Measurements from ENCODE around the gene CCNY.

Gene CCNY

DNA sequence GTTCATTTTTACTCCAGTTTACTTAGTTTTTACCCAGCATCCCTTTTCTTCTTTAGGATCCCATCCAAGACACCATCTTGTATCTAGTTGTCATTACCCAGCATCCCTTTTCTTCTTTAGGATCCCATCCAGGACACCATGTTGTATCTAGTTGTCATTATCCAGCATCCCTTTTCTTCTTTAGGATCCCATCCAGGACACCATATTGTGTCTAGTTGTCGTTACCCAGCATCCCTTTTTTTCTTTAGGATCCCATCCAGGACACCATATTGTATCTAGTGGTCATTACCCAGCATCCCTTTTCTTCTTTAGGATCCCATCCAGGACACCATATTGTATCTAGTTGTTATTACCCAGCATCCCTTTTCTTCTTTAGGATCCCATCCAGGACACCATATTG is 205.4 kb downstream of the CCNY start:
- TF ChIP-seq, protein P1, sequence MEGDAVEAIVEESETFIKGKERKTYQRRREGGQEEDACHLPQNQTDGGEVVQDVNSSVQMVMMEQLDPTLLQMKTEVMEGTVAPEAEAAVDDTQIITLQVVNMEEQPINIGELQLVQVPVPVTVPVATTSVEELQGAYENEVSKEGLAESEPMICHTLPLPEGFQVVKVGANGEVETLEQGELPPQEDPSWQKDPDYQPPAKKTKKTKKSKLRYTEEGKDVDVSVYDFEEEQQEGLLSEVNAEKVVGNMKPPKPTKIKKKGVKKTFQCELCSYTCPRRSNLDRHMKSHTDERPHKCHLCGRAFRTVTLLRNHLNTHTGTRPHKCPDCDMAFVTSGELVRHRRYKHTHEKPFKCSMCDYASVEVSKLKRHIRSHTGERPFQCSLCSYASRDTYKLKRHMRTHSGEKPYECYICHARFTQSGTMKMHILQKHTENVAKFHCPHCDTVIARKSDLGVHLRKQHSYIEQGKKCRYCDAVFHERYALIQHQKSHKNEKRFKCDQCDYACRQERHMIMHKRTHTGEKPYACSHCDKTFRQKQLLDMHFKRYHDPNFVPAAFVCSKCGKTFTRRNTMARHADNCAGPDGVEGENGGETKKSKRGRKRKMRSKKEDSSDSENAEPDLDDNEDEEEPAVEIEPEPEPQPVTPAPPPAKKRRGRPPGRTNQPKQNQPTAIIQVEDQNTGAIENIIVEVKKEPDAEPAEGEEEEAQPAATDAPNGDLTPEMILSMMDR (conservative IDR thresholded peaks at IDR 0.05; ENCODE audit: low read length), result no peak
- TF ChIP-seq EZH2phosphoT487 (IDR thresholded peaks at IDR 0.05; ENCODE audit: borderline replicate concordance), result no peak
- H3K9me2 ChIP-seq (replicated peaks; ENCODE audit: low read depth, low read length), result no peaks in the 10 kb centered on the region
- no peak overlapping the region for H3K4me3 ChIP-seq (ENCODE audit: low read length, poor library complexity, severe bottlenecking)
- no peaks in the 10 kb centered on the region for H4K20me1 ChIP-seq (ENCODE audit: insufficient read depth, low read length, poor library complexity, severe bottlenecking)
- H3F3A ChIP-seq (ENCODE audit: low read depth), result no peaks in the 10 kb centered on the region
- H3K4me2 ChIP-seq (ENCODE audit: low read depth, low read length, poor library complexity, severe bottlenecking), result no peak overlapping the region
- no peak overlapping the region for H3K9ac ChIP-seq (ENCODE audit: low read depth, low read length, poor library complexity, severe bottlenecking)
- H3K36me3 ChIP-seq (ENCODE audit: insufficient read depth, low read length), result peaks cover 59% of the 10 kb centered on the region; the same call in 1 of the 2 replicates
- peaks cover 21% of the 10 kb centered on the region; the same call in 1 of the 2 replicates for H3K79me2 ChIP-seq (ENCODE audit: insufficient read depth, low read length)
- H3K4me1 ChIP-seq (ENCODE audit: insufficient read depth, low read length, poor library complexity, severe bottlenecking), result no peaks in the 10 kb centered on the region
- H3K9me3 ChIP-seq (ENCODE audit: insufficient read depth, low read depth, low read length), result no peaks in the 10 kb centered on the region
- H3K27me3 ChIP-seq (ENCODE audit: insufficient read depth, low read length, poor library complexity, severe bottlenecking), result no peaks in the 10 kb centered on the region
- no peak overlapping the region for H2AFZ ChIP-seq (ENCODE audit: low read length)

DNA sequence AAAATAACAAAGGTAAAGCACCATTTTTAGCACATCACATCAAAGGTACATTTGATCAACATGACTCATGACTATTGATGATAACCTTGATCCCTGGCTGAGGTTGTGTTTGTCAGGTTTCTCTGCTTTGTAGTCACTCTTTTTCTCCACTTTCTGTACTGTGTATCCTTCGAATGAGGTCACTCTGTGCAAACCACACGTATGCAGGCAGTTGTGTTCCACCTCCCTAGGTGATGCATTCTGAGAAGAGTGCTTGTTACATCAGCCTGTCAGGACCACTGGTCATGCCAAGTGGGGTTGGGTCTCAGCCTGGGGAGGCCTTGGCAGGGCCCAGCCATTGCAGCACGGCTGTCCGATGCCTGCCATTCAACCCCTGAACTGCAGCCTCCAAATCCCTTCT is 206.0 kb downstream of the CCNY start:
- Histone ChIP-seq H3K9me2 (replicated peaks; ENCODE audit: low read depth, low read length) (no peaks in the 10 kb centered on the region), H3K9ac (ENCODE audit: low read depth, low read length, poor library complexity, severe bottlenecking) (no peak overlapping the region), H3K4me2 (ENCODE audit: low read depth, low read length, poor library complexity, severe bottlenecking) (no peak overlapping the region), H3K4me3 (ENCODE audit: low read length, poor library complexity, severe bottlenecking) (no peak overlapping the region), H3F3A (ENCODE audit: low read depth) (no peaks in the 10 kb centered on the region), H3K4me1 (ENCODE audit: insufficient read depth, low read length, poor library complexity, severe bottlenecking) (no peaks in the 10 kb centered on the region), H2AFZ (ENCODE audit: low read length) (no peak overlapping the region), H3K36me3 (ENCODE audit: insufficient read depth, low read length) (peaks cover 56% of the 10 kb centered on the region; the same call in 1 of the 2 replicates), H3K79me2 (ENCODE audit: insufficient read depth, low read length) (peaks cover 21% of the 10 kb centered on the region; the same call in 1 of the 2 replicates), H3K27me3 (ENCODE audit: insufficient read depth, low read length, poor library complexity, severe bottlenecking) (no peaks in the 10 kb centered on the region), H3K9me3 (ENCODE audit: insufficient read depth, low read depth, low read length) (no peaks in the 10 kb centered on the region), H4K20me1 (ENCODE audit: insufficient read depth, low read length, poor library complexity, severe bottlenecking) (no peaks in the 10 kb centered on the region)
- TF ChIP-seq EZH2phosphoT487 (IDR thresholded peaks at IDR 0.05; ENCODE audit: borderline replicate concordance), result no peak

DNA sequence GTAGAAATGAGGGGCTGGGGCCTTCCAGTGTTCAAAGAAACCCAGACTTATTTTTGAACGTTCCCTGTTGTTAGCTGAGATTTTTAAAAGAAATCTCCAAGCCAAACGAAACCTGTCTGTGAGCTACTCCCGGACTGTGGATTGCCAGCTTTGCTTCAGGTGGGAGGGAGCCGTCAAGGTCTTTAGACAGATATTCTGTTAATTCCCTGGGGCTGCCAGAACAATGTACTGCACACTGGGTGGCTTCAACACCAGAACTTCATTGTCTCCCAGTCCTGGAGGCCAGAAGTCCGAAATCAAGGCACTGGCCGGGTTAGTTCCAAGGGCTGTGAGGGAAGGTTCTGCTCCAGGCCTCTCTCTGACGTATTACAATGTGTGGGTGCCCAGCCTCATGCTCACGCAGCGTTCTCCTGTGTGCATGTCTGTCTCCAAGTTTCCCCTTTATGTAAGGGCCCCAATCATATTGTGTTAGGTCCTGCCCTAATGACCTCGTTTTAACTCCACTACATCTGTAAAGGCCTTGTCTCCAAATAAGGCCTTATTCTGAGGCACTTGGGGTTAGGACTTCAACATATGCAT is 208.9 kb downstream of the CCNY start:
- TF ChIP-seq, protein P1 (conservative IDR thresholded peaks at IDR 0.05; ENCODE audit: low read length), result no peak
- TF ChIP-seq EZH2phosphoT487 (IDR thresholded peaks at IDR 0.05; ENCODE audit: borderline replicate concordance), result no peak
- no peaks in the 10 kb centered on the region for H3F3A ChIP-seq (ENCODE audit: low read depth)
- no peak overlapping the region for H3K4me2 ChIP-seq (ENCODE audit: low read depth, low read length, poor library complexity, severe bottlenecking)
- no peaks in the 10 kb centered on the region for H3K4me1 ChIP-seq (ENCODE audit: insufficient read depth, low read length, poor library complexity, severe bottlenecking)
- no peaks in the 10 kb centered on the region for H3K9me2 ChIP-seq (replicated peaks; ENCODE audit: low read depth, low read length)
- peaks cover 47% of the 10 kb centered on the region; the same call in 1 of the 2 replicates for H3K36me3 ChIP-seq (ENCODE audit: insufficient read depth, low read length)
- H3K27me3 ChIP-seq (ENCODE audit: insufficient read depth, low read length, poor library complexity, severe bottlenecking), result no peaks in the 10 kb centered on the region
- no peaks in the 10 kb centered on the region for H3K9me3 ChIP-seq (ENCODE audit: insufficient read depth, low read depth, low read length)
- peaks cover 17% of the 10 kb centered on the region; the same call in 1 of the 2 replicates for H3K79me2 ChIP-seq (ENCODE audit: insufficient read depth, low read length)
- H2AFZ ChIP-seq (ENCODE audit: low read length), result no peak overlapping the region
- H4K20me1 ChIP-seq (ENCODE audit: insufficient read depth, low read length, poor library complexity, severe bottlenecking), result no peaks in the 10 kb centered on the region
- H3K9ac ChIP-seq (ENCODE audit: low read depth, low read length, poor library complexity, severe bottlenecking), result no peak overlapping the region
- no peak overlapping the region for H3K4me3 ChIP-seq (ENCODE audit: low read length, poor library complexity, severe bottlenecking)

All from Loucy (cell line).